GM10847 (cell line): ENCODE data around the gene ROBO1.

Experiments
- POLR2A ChIP-seq: IDR thresholded peaks from 2 replicates; pipeline ENCODE4 v1.6.1; 2011; ENCODE audit not compliant: insufficient read length; ENCODE audit errors: extremely low read depth

ROBO1 gene

GRCh38 chr3:78976200-78976599 is 791.6 kb downstream of the ROBO1 start:
- no peak for TF ChIP-seq POLR2A

- TF ChIP-seq POLR2A, result no peak
Measured at GRCh38 chr3:78974181-78974790, 793.5 kb downstream of the ROBO1 start.

GRCh38 chr3:78972617-78973301 is 795.0 kb downstream of the ROBO1 start:
- TF ChIP-seq POLR2A, result no peak

GRCh38 chr3:78970656-78971055 is 797.1 kb downstream of the ROBO1 start:
- no peak for TF ChIP-seq POLR2A

- TF ChIP-seq POLR2A, result no peak
Measured at GRCh38 chr3:78969483-78969882, 798.3 kb downstream of the ROBO1 start.

GRCh38 chr3:78967061-78967460 is 800.7 kb downstream of the ROBO1 start:
- TF ChIP-seq POLR2A, result no peak

- TF ChIP-seq POLR2A, result no peak
Measured at GRCh38 chr3:78963771-78964170, 804.0 kb downstream of the ROBO1 start.

GRCh38 chr3:78957456-78957855 is 810.3 kb downstream of the ROBO1 start:
- no peak for TF ChIP-seq POLR2A

- no peak for TF ChIP-seq POLR2A
Measured at GRCh38 chr3:78951342-78951945, 816.4 kb downstream of the ROBO1 start.

GRCh38 chr3:78941587-78941986 is 826.2 kb downstream of the ROBO1 start:
- no peak for TF ChIP-seq POLR2A

GRCh38 chr3:78940626-78941025 is 827.2 kb downstream of the ROBO1 start:
- TF ChIP-seq POLR2A, result no peak

GRCh38 chr3:78940128-78940527 is 827.7 kb downstream of the ROBO1 start:
- no peak for TF ChIP-seq POLR2A

GRCh38 chr3:78937475-78937874 is 830.3 kb downstream of the ROBO1 start:
- TF ChIP-seq POLR2A, result no peak

GRCh38 chr3:78927759-78928158 is 840.0 kb downstream of the ROBO1 start:
- TF ChIP-seq POLR2A, result no peak

GRCh38 chr3:78926523-78926922 is 841.3 kb downstream of the ROBO1 start:
- no peak for TF ChIP-seq POLR2A

GRCh38 chr3:78924711-78925110 is 843.1 kb downstream of the ROBO1 start:
- no peak for TF ChIP-seq POLR2A
